Adrenal gland (tissue), 12 donors: Measurements from ENCODE around the gene TPST1. TPM values are rescaled to one million over a fixed set of nuclear protein-coding genes. Genes with fewer than 3 reads are reported as not detected.

Experiments used
- DNase-seq, 7 donors: peaks; one replicate each; pipeline ENCODE4 v3.0.0-alpha.2; 2019 to 2020
- H3K27ac ChIP-seq, 5 donors: fragments of 200-600 bp; sonication (generic) in 4 of 5; 1 replicate in 3 of 5; 2 replicates in 2 of 5; pipeline versions ENCODE4 v1.5.1 to v1.8.0; 2016 to 2020; ENCODE audit warnings: mild to moderate bottlenecking in 1 of 5
- H3K27me3 ChIP-seq: fragments of 200-600 bp; 2 replicates; pipeline ENCODE4 v1.8.0; 2021
- H3K36me3 ChIP-seq, 2 donors: fragments of 200-600 bp; replicated peaks in 1 of 2; 1 replicate in 1 of 2; 2 replicates in 1 of 2; pipeline versions ENCODE4 v1.5.1 to v1.8.0; 2018 to 2022
- H3K4me1 ChIP-seq, 2 donors: fragments of 200-600 bp; replicated peaks in 1 of 2; 1 replicate in 1 of 2; 2 replicates in 1 of 2; pipeline versions ENCODE4 v1.5.1 to v1.8.0; 2018 to 2021
- H3K4me3 ChIP-seq, 4 donors: fragments of 200-600 bp; sonication (generic) in 3 of 4; one replicate each; pipeline ENCODE4 v1.5.1; 2016 to 2018
- H3K9me3 ChIP-seq, 3 donors: fragments of 200-600 bp; sonication (generic) in 1 of 3; replicated peaks in 1 of 3; 1 replicate in 2 of 3; 2 replicates in 1 of 3; pipeline versions ENCODE4 v1.5.1 to v1.8.0; 2016 to 2021
- CTCF ChIP-seq, 6 experiments: fragments of 450-650 bp in 4 of 6; fragments of 200-600 bp in 2 of 6; sonication (generic) in 1 of 6; IDR thresholded peaks; 1 replicate in 5 of 6; 2 replicates in 1 of 6; pipeline versions ENCODE4 v1.5.1 to v1.8.0; 2016 to 2021; ENCODE audit warnings: antibody characterized with exemption in 6 of 6, mild to moderate bottlenecking in 2 of 6, moderate library complexity in 1 of 6
- POLR2A ChIP-seq, 2 donors: fragments of 450-650 bp; IDR thresholded peaks; one replicate each; pipeline ENCODE4 v1.6.1; 2017; ENCODE audit warnings: antibody characterized with exemption in 2 of 2, mild to moderate bottlenecking in 2 of 2, moderate library complexity in 1 of 2
- WGBS, 4 donors: extraction: QIAGEN DNeasy Blood & Tissue Kit in 2 of 4; methylation state at CpG; one replicate each; pipeline versions ENCODE4 v1.1.5 to v1.1.7; 2013 to 2017; 5-methylcytosine and 5-hydroxymethylcytosine counted together
- intact Hi-C, 2 donors: fragments of 100-400 bp; cut with DNase I; formaldehyde crosslinking; loops; one replicate each; pipeline versions ENCODE4 v1.14.1 to v1.15.0; 2022 to 2023
- polyA plus RNA-seq, 3 donors: library from polyadenylated mRNA; stranded (reverse); fragments of 200-250 nt in 2 of 3; fragments of 350-450 nt in 1 of 3; fragmentation: Illumina TruSeq in 1 of 3; extraction: RNeasy Lipid Tissue Mini Kit (QIAGEN cat#74804) in 1 of 3; gene quantifications; one replicate each; pipeline ENCODE4 v1.2.3, GENCODE V29; 2013 to 2014
- total RNA-seq, 9 donors: library from RNA; depleted of rRNA in 4 of 9; stranded (reverse); fragments of >200 nt in 4 of 9; fragments of 120-200 nt in 1 of 9; fragmentation: NEBNext Ultra II Directional in 1 of 9; extraction: Animal tissue kit (Norgen Biotek cat#: 25700) in 1 of 9; gene quantifications; one replicate each; pipeline versions ENCODE4 v1.1.0 to v1.2.4, GENCODE V29; 2013 to 2023
- donor health status: healthy with polysubstance abuse.
- donor health status: Bipolar disorder and iron deficiency.
- donor health status: DM: yes; HTN: yes; CAD: no.
- donor health status: DM: no; HTN: no; CAD: no.
- donor health status: DM: no; HTN: no; CAD: no.
- donor health status: DM: yes; HTN: yes; CAD: no.

Gene TPST1
- total and polyA plus RNA-seq, 12 donors = 6.8 to 70.2 (median 27.2) TPM

GRCh38 chr7:66183700-66184099, 21.4 kb upstream of the TPST1 start:
- TF ChIP-seq CTCF (IDR thresholded peaks at IDR 0.05) = no peak
- no peak for TF ChIP-seq POLR2A (IDR thresholded peaks at IDR 0.05)

GRCh38 chr7:66185680-66186187, 19.4 kb upstream of the TPST1 start:
- H3K27me3 ChIP-seq = no peaks in the 10 kb centered on the region
- TF ChIP-seq POLR2A (IDR thresholded peaks at IDR 0.05) (no peak), CTCF (IDR thresholded peaks at IDR 0.05) (no peak)
- peaks cover 0 to 8% of the 10 kb centered on the region in 2 donors for H3K4me1 ChIP-seq
- intact Hi-C loops = no loop called here
- DNase-seq = no peak
- no peaks in the 10 kb centered on the region for H3K9me3 ChIP-seq
- H3K27ac ChIP-seq = no peak overlapping the region
- H3K36me3 ChIP-seq = no peaks in the 10 kb centered on the region
- H3K4me3 ChIP-seq = no peak overlapping the region
- WGBS, 4 donors = 91 to 97% (median 94%) methylated on average over 8 of the region's 8 CpGs

More at GRCh38 chr7:66183700-66184099, 21.4 kb upstream of the TPST1 start:
- H3K36me3 ChIP-seq = no peaks in the 10 kb centered on the region
- intact Hi-C loops = no loop called here
- no peak overlapping the region for H3K4me3 ChIP-seq
- H3K9me3 ChIP-seq = no peaks in the 10 kb centered on the region
- H3K27ac ChIP-seq = peak overlapping the region in 2 of 5 donors; percentile 30 to 65
- no peaks in the 10 kb centered on the region for H3K27me3 ChIP-seq
- DNase-seq = peak; percentile 34 to 74 (median 57)
- peaks cover 0 to 8% of the 10 kb centered on the region in 2 donors for H3K4me1 ChIP-seq
- WGBS, 4 donors = 63 to 75% (median 70%) methylated on average over 2 of the region's 2 CpGs

- TF ChIP-seq CTCF (IDR thresholded peaks at IDR 0.05) = no peak
- no peak for TF ChIP-seq POLR2A (IDR thresholded peaks at IDR 0.05)
- Histone ChIP-seq H3K9me3 (no peaks in the 10 kb centered on the region), H3K4me1 (peaks cover 0 to 8% of the 10 kb centered on the region in 2 donors), H3K27me3 (no peaks in the 10 kb centered on the region), H3K4me3 (no peak overlapping the region), H3K27ac (no peak overlapping the region), H3K36me3 (no peaks in the 10 kb centered on the region)
- 90 to 94% (median 91%) methylated on average over 4 of the region's 4 CpGs for WGBS, 4 donors
- intact Hi-C loops = no loop called here
- no peak for DNase-seq
Measured at GRCh38 chr7:66186991-66187390, 18.1 kb upstream of the TPST1 start.

- Histone ChIP-seq H3K4me3 (no peak overlapping the region), H3K27me3 (no peaks in the 10 kb centered on the region), H3K4me1 (peaks cover 0 to 8% of the 10 kb centered on the region in 2 donors), H3K9me3 (no peaks in the 10 kb centered on the region), H3K27ac (peak overlapping the region in 2 of 5 donors; percentile 18 to 50), H3K36me3 (no peaks in the 10 kb centered on the region)
- DNase-seq = peak; percentile 61 to 92 (median 81)
- TF ChIP-seq POLR2A (IDR thresholded peaks at IDR 0.05) (no peak), CTCF (IDR thresholded peaks at IDR 0.05) (no peak)
- 22 to 38% (median 26%) methylated on average over 1 of the region's 1 CpG for WGBS, 4 donors
- intact Hi-C loops = no loop called here
Measured at GRCh38 chr7:66187905-66188304, 17.2 kb upstream of the TPST1 start.
